C4-2B (cell line): ENCODE measurements around the gene SMOC2.
"Not testable (repeated sequence)": the region's sequence is repeated elsewhere in the genome, so short reads cannot be mapped to it uniquely, and the experiment has no call there.

ENCODE experiments used
- H3K27ac ChIP-seq: fragments of 450-650 bp; 2 replicates; pipeline ENCODE4 v1.5.1; 2017
- CTCF ChIP-seq: fragments of 450-650 bp; conservative IDR thresholded peaks from 2 replicates; pipeline ENCODE4 v1.5.1; 2017; ENCODE audit warnings: mild to moderate bottlenecking
- ZFX ChIP-seq: fragments of 450-650 bp; IDR thresholded peaks from 2 replicates; pipeline ENCODE4 v1.6.1; 2017

Gene SMOC2

DNA sequence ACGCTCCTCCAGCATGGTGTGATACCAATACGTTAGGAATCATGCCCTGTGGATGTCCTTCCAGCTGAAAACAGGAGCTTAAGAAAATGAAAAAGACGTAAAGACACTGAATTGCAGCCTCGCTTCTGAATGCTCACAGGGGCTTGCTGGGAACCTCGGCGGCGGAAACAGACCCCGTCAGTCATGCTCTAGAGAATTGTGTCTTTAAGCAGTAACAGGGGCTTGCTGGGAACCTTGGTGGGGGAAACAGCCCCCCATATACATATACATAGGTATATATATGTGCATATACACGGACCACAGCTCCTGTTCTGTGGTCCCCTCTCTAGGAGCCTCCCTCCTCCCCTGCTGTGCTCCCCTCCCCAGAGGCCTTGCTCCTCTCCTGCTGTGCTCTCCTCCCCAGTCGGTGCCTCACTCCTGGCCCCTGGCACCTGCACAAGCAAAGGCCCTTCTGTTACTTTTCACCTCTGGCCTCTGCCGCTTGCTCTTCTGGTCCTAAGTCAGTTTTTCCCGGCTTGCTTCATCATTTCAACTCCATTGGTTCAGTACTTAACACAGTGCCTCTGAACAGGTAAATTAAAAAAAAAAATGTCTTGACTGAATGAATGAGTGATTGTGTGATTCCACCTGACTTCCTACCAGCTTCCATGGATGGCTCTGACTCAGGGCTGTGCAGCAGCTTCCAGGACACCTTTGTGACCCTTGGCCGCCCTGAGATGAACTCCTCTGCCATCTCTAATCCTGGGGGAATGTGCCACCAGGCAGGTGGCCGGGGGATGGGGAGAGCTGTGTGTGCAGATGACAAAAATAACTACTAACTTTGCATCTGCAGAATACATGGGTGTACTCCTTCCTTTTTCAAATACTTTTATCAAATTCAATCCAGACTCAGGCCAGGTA is 246.1 kb downstream of the SMOC2 start:
- no peak for TF ChIP-seq CTCF
- TF ChIP-seq ZFX = no peak
- no peak overlapping the region for H3K27ac ChIP-seq

DNA sequence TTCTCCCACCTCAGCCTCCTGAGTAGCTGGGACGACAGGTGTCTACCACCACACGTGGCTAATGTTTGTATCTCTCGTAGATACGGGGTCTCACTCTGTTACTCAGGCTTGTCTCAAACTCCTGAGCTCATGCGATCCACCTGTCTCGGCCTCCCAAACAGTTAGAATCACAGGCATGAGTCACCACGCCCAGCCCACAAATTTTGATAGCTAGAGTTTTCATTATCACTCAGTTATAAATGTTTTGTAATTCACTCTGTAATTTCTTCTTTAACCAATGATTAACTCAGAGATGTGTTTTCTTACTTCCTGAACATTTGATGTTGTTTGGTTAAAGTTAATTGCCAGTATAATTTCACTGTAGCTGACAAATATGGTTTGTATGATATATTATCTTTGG is 249.3 kb downstream of the SMOC2 start:
- TF ChIP-seq CTCF = no peak
- TF ChIP-seq ZFX = no peak

DNA sequence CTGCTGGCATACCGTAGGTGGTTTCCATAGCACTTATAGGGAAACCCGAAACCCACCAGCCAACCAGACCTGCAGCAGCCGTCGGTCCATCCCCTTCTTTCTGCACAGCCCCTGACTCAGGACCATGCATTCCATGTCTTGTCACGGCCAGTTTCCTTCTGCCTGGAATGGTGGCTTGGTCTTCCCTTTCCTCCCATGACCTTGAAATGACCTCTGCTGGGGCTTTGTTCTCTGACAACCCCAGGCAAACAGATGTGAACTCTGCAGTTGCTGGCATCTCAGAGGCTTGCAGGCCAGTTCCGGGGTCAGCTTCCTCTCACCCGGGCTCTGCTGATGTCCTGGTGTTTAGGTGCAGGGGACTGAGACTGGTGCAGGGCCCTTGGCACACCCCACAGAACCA is 250.8 kb downstream of the SMOC2 start:
- TF ChIP-seq ZFX (no peak), CTCF (no peak)
- H3K27ac ChIP-seq = no peak overlapping the region

More for the DNA sequence above, 249.3 kb downstream of the SMOC2 start:
- H3K27ac ChIP-seq = no peak overlapping the region

DNA sequence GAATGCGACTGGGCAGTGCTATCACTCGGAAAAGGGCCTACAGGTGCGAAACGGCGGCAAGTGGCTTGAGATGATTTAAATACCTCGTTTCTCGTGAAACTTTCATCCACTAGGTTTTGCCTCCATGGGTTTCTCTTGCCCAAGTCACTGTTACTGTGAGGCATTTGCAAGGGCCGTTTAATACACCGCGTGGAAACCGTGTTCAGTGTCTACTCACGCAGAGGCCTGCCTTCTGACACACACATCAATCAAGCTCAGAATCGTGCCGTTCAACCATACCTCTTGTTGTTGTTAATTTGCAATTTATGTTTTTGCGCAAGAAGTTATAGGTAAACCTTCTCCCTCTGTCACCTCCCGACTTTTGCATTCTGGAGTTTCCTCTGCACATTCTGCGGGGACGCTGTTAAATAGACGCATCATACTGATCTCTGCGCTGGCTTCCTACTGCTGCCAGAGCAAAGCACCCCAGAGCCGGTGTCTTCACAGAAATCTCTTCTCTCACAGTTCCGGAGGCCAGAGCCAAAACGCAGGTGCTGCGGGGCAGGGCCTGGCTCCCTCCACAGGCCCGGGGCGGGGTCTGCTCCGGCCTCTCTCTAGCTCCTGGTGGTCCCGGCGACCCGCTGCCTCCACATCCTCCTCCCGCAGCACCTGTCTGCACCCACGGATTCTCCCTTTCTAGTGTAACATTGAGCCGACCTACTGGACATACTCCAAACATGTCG is 251.4 kb downstream of the SMOC2 start:
- TF ChIP-seq CTCF (no peak), ZFX (no peak)
- H3K27ac ChIP-seq = no peak overlapping the region

GRCh38 chr6:168692915-168693257 is 251.9 kb downstream of the SMOC2 start:
- not testable (repeated sequence) for H3K27ac ChIP-seq

DNA sequence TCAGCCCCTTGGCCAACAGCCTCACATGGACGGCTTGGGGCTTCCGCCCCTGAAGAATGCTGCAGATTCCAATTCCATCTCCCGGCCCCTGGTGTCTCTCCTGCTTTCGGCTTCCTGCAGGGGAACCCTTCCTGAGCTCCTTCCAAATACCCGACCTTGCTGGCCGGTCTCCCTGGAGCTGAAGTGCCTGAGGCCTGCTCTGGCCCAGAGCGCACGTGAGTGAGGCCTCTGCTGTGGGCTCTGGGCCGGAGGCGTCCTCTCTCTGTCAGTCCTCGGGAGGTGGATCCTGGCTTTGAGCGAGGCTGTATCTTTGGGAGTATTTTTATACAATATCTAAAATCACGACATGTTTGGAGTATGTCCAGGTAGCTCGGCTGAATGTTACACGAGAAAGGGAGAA is 253.8 kb downstream of the SMOC2 start:
- H3K27ac ChIP-seq = not testable (repeated sequence)

DNA sequence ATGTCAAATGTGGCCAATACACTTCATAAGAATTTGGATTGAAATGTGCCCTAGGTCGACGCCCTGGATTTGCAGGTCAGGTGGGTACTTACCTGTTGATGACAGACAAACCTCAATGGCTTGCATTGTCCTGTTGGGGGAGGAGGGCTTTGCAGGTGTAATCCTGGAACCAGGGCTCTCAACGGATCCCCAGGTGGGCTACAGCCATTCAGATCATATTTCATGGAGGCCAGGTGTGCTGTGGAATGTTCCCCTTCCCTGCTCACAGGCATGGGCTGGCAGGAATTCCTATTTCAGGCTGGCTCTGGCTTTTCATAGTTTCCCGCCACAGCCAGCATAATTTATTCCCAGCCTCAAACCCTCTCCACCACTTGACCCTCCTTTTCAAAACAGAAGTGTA is 254.7 kb downstream of the SMOC2 start:
- H3K27ac ChIP-seq = no peak overlapping the region
- no peak for TF ChIP-seq ZFX
- no peak for TF ChIP-seq CTCF

DNA sequence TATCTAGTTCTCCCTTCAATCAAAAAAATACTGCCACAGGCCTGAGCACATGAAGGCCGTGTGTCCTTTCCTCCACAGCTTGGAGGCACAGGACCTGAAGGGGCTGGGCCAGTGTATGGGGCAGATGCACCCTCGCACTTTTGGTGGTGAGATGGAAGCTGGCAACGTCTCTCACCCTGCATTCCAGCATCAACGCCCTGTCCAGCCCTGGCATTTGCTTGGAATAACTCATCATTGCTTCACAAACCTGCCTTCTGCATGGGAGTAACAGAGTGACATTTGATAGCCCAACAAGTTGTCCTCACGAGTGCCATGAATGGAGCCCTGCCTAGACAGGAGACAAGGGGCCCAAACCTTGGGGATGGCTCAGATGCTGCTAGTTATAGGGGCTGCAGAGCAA is 257.9 kb downstream of the SMOC2 start:
- no peak overlapping the region for H3K27ac ChIP-seq
- TF ChIP-seq CTCF (no peak), ZFX (no peak)
